ENCODE measurements around the gene B3GNT2.

- no peak for TF ChIP-seq CTCF (IDR thresholded peaks at IDR 0.05; ENCODE audit: poor library complexity, severe bottlenecking)
- TF ChIP-seq EZH2 (IDR thresholded peaks at IDR 0.05; ENCODE audit: borderline replicate concordance, insufficient read depth, low read length, poor library complexity, severe bottlenecking): no peak
- TF ChIP-seq TAF1 (IDR thresholded peaks at IDR 0.05; ENCODE audit: low read depth): no peak
Measured at GRCh38 chr2:62152000-62152399, 43.9 kb upstream of the B3GNT2 start.

All from neural cell (in vitro differentiated cells).